ENCODE data around the gene PPP3R2.
"Not testable (repeated sequence)": the region's sequence is repeated elsewhere in the genome, so short reads cannot be mapped to it uniquely, and the experiment has no call there.

Gene PPP3R2

DNA sequence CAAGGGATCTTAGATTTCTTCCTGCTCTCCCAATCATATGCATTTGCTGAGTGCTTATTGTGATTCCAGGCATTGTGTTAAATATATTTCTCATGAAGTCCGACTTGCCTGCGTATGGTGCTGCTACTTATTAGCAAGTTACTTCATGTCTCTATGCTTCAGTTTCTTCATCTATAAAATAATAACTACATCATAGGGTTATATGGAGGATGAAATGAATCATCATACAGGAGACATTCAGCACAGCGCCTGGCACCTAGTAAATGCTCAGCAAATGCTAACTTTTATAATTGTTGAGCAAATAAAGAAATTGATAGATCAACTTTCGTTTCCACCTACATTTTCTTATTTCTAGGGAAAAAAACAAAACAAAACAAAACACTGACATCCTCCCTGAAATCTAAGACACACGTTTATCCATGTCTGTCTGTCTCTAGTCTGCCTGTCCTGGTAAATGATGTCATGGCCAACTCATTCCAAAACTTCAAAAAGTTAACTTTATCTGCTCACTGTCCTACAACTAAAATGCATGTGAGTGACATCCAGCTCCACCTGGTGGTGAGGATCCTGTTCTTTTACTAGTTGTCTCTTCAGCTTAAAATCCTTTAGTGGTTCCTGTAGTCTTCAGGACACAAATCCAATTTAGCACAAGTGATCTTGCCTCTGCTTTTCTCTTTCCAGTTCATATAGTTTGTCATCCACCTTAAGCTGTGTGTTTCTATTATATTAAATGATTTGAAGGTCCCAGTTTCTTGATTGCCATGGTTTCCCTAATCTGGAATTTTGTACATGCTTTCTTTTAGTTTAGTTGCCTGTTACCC is 27.7 kb downstream of the PPP3R2 start:
- Histone ChIP-seq H3K9ac (ENCODE audit: low read length) (no peak overlapping the region), H3K9me3 (ENCODE audit: low read length) (no peaks in the 10 kb centered on the region), H3K36me3 (ENCODE audit: insufficient read depth, low read length) (peaks cover 26% of the 10 kb centered on the region), H3K4me1 (ENCODE audit: insufficient read depth, low read length) (no peaks in the 10 kb centered on the region), H3K27me3 (ENCODE audit: control insufficient read depth in 1 of 2, insufficient read depth in 2 of 2, low read length in 2 of 2) (no peaks in the 10 kb centered on the region), H3K27ac (ENCODE audit: low read depth, low read length) (no peak overlapping the region), H3K4me3 (ENCODE audit: low read depth in 1 of 2, low read length in 2 of 2) (no peak overlapping the region)

GRCh38 chr9:101564252-101564651 is 30.5 kb downstream of the PPP3R2 start:
- H3K4me3 ChIP-seq (ENCODE audit: low read depth in 1 of 2, low read length in 2 of 2) = no peak overlapping the region
- no peak overlapping the region for H3K9ac ChIP-seq (ENCODE audit: low read length)
- no peaks in the 10 kb centered on the region for H3K27me3 ChIP-seq (ENCODE audit: control insufficient read depth in 1 of 2, insufficient read depth in 2 of 2, low read length in 2 of 2)
- H3K36me3 ChIP-seq (ENCODE audit: insufficient read depth, low read length) = peaks cover 38% of the 10 kb centered on the region
- no peak overlapping the region for H3K27ac ChIP-seq (ENCODE audit: low read depth, low read length)
- no peaks in the 10 kb centered on the region for H3K9me3 ChIP-seq (ENCODE audit: low read length)
- no peaks in the 10 kb centered on the region for H3K4me1 ChIP-seq (ENCODE audit: insufficient read depth, low read length)

DNA sequence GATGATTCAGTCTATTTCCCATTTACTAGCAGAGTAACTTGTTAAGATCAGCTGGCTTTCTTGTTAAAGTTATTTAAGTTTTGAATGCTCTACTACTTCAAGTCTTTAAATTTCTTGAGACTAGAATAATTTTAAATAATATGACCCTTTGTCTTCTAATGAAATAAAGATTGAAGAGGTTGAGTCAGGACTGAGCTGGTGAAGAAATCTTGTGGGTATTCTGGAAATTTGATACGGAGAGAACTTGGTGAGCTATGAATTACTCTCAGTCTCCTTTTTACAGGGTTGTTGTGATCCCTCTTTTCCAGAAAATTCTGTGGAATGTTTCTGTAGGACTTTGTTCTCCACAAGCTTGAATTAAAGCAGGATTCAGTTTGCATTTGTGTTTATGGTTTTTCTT is 31.8 kb downstream of the PPP3R2 start:
- no peaks in the 10 kb centered on the region for H3K9me3 ChIP-seq (ENCODE audit: low read length)
- peaks cover 39% of the 10 kb centered on the region for H3K36me3 ChIP-seq (ENCODE audit: insufficient read depth, low read length)
- H3K4me1 ChIP-seq (ENCODE audit: insufficient read depth, low read length) = no peaks in the 10 kb centered on the region
- H3K9ac ChIP-seq (ENCODE audit: low read length) = no peak overlapping the region
- no peaks in the 10 kb centered on the region for H3K27me3 ChIP-seq (ENCODE audit: control insufficient read depth in 1 of 2, insufficient read depth in 2 of 2, low read length in 2 of 2)
- no peak overlapping the region for H3K4me3 ChIP-seq (ENCODE audit: low read depth in 1 of 2, low read length in 2 of 2)
- no peak overlapping the region for H3K27ac ChIP-seq (ENCODE audit: low read depth, low read length)

DNA sequence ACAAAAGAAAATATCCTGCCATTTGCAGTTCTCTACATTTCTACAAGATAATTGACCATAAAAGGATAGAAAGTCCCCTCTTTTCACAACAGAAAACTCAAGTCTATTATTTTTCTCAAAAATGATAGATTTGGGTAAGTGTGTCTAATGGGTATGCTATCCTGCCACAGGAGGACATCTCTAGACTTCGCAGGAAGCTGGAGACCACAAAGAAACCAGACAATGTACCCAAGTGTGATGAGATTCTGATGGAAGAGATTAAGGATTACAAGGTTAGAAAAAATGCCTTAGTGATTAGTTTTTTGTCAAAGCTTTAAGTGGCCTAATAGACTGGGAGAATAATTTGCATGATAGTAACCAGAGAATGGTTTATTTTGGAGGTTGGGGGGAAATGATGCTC is 33.0 kb downstream of the PPP3R2 start:
- Histone ChIP-seq H3K27ac (ENCODE audit: low read depth, low read length) (no peak overlapping the region), H3K4me3 (ENCODE audit: low read depth in 1 of 2, low read length in 2 of 2) (no peak overlapping the region), H3K9ac (ENCODE audit: low read length) (no peak overlapping the region), H3K9me3 (ENCODE audit: low read length) (no peaks in the 10 kb centered on the region), H3K4me1 (ENCODE audit: insufficient read depth, low read length) (no peaks in the 10 kb centered on the region), H3K36me3 (ENCODE audit: insufficient read depth, low read length) (peaks cover 37% of the 10 kb centered on the region), H3K27me3 (ENCODE audit: control insufficient read depth in 1 of 2, insufficient read depth in 2 of 2, low read length in 2 of 2) (no peaks in the 10 kb centered on the region)

DNA sequence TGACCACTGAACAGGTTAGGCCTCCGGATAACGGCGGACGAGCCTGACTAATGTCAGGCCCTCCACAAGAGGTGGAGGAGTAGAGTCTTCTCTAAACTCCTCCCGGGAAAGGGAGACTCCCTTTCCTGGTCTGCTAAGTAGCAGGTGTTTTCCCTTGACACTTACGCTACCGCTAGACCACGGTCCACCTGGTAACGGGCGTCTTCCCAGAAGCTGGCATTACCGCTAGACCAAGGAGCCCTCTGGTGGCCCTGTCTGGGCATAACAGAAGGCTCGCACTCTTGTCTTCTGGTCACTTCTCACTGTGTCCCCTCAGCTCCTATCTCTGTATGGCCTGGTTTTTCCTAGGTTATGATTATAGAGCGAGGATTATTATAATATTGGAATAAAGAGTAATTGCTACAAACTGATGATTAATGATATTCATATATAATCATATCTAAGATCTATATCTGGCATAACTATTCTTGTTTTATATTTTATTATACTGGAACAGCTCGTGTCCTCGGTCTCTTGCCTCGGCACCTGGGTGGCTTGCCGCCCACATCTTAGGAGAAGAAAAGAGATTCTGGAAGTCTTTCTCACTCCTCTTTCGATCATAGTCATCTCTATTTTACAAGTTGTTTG is 45.2 kb downstream of the PPP3R2 start:
- not testable (repeated sequence) for H3K9ac ChIP-seq (ENCODE audit: low read length); H3K27ac ChIP-seq (ENCODE audit: low read depth, low read length); H3K27me3 ChIP-seq (ENCODE audit: control insufficient read depth in 1 of 2, insufficient read depth in 2 of 2, low read length in 2 of 2); H3K4me3 ChIP-seq (ENCODE audit: low read depth in 1 of 2, low read length in 2 of 2); H3K4me1 ChIP-seq (ENCODE audit: insufficient read depth, low read length); H3K9me3 ChIP-seq (ENCODE audit: low read length)
- H3K36me3 ChIP-seq (ENCODE audit: insufficient read depth, low read length) = peaks cover 73% of the 10 kb centered on the region

GRCh38 chr9:101543098-101543735 is 51.6 kb downstream of the PPP3R2 start:
- H3K27ac ChIP-seq (ENCODE audit: low read depth, low read length) = no peak overlapping the region
- H3K27me3 ChIP-seq (ENCODE audit: control insufficient read depth in 1 of 2, insufficient read depth in 2 of 2, low read length in 2 of 2) = no peaks in the 10 kb centered on the region
- no peak overlapping the region for H3K4me3 ChIP-seq (ENCODE audit: low read depth in 1 of 2, low read length in 2 of 2)
- no peaks in the 10 kb centered on the region for H3K9me3 ChIP-seq (ENCODE audit: low read length)
- no peak overlapping the region for H3K9ac ChIP-seq (ENCODE audit: low read length)
- no peaks in the 10 kb centered on the region for H3K4me1 ChIP-seq (ENCODE audit: insufficient read depth, low read length)
- H3K36me3 ChIP-seq (ENCODE audit: insufficient read depth, low read length) = peaks cover 62% of the 10 kb centered on the region
